Measurements from ENCODE around the gene NOP53. TPM values are rescaled to one million over a fixed set of nuclear protein-coding genes. Genes with fewer than 3 reads are reported as not detected.
A peak's percentile ranks its signal among the peaks of the same experiment; 100 is the strongest.

Gene NOP53
- total and polyA plus RNA-seq, 10 donors, result 280 to 858 (median 406) TPM

- peaks cover 0 to 5% (median 0%) of the 10 kb centered on the region in 8 donors for H3K9me3 ChIP-seq
- WGBS, 5 donors, result 58 to 71% (median 60%) methylated on average over 22 to 26 of the region's 26 CpGs
- H3K4me3 ChIP-seq, result peak overlapping the region in 1 of 8 donors; percentile 42
- TF ChIP-seq POLR2A (IDR thresholded peaks at IDR 0.05) (no peak), CTCF (IDR thresholded peaks at IDR 0.05 in 8 of 11, conservative IDR thresholded peaks at IDR 0.05 in 3 of 11) (no peak), POLR2AphosphoS5 (IDR thresholded peaks at IDR 0.05) (peak; percentile 57 to 75 (median 73))
- peaks cover 0 to 25% (median 0%) of the 10 kb centered on the region in 7 donors for H3K27me3 ChIP-seq (replicated peaks in 1 of 7)
- intact Hi-C loops (cut with DNase I; ENCODE audit: low total_unique reads), result loop anchor here (10.0 kb wide), 1 partner anchor 66 kb away; no protein-coding TSS in a partner anchor
- H3K27ac ChIP-seq, result peak overlapping the region in 7 of 8 donors; percentile 62 to 83 (median 75)
- H3K4me1 ChIP-seq, result peaks cover 7 to 74% (median 40%) of the 10 kb centered on the region in 6 donors
- peak; percentile 81 for DNase-seq
- peaks cover 0 to 21% (median 2%) of the 10 kb centered on the region in 6 donors for H3K36me3 ChIP-seq
Measured at GRCh38 chr19:47719047-47719859, 26.1 kb upstream of the NOP53 start.

GRCh38 chr19:47720669-47721422 lies 24.5 kb upstream of the NOP53 start:
- 87 to 93% (median 90%) methylated on average over 14 of the region's 14 CpGs for WGBS, 5 donors
- intact Hi-C loops (cut with DNase I; ENCODE audit: low total_unique reads), result no loop called here
- Histone ChIP-seq H3K4me1 (peaks cover 7 to 62% (median 35%) of the 10 kb centered on the region in 6 donors), H3K4me3 (no peak overlapping the region), H3K27me3 (replicated peaks in 1 of 7) (peaks cover 0 to 15% (median 0%) of the 10 kb centered on the region in 7 donors), H3K9me3 (no peaks in the 10 kb centered on the region), H3K36me3 (peaks cover 0 to 25% (median 4%) of the 10 kb centered on the region in 6 donors), H3K27ac (peak overlapping the region in 4 of 8 donors; percentile 75 to 83 (median 80))
- TF ChIP-seq POLR2AphosphoS5 (IDR thresholded peaks at IDR 0.05) (no peak), POLR2A (IDR thresholded peaks at IDR 0.05) (no peak), CTCF (IDR thresholded peaks at IDR 0.05 in 8 of 11, conservative IDR thresholded peaks at IDR 0.05 in 3 of 11) (no peak)
- no peak for DNase-seq

GRCh38 chr19:47723581-47723940 lies 21.8 kb upstream of the NOP53 start:
- no peak for DNase-seq
- peaks cover 0 to 29% (median 3%) of the 10 kb centered on the region in 6 donors for H3K36me3 ChIP-seq
- peaks cover 4 to 60% (median 27%) of the 10 kb centered on the region in 6 donors for H3K4me1 ChIP-seq
- H3K9me3 ChIP-seq, result no peaks in the 10 kb centered on the region
- TF ChIP-seq POLR2A (IDR thresholded peaks at IDR 0.05), result no peak
- TF ChIP-seq POLR2AphosphoS5 (IDR thresholded peaks at IDR 0.05), result no peak
- TF ChIP-seq CTCF (IDR thresholded peaks at IDR 0.05 in 8 of 11, conservative IDR thresholded peaks at IDR 0.05 in 3 of 11), result no peak
- intact Hi-C loops (cut with DNase I; ENCODE audit: low total_unique reads), result no loop called here
- H3K27me3 ChIP-seq (replicated peaks in 1 of 7), result peaks cover 0 to 16% (median 0%) of the 10 kb centered on the region in 7 donors
- peak overlapping the region in 1 of 8 donors; percentile 32 for H3K4me3 ChIP-seq
- peak overlapping the region in 1 of 8 donors; percentile 21 for H3K27ac ChIP-seq
- WGBS, 5 donors, result 18 to 38% (median 20%) methylated on average over 7 of the region's 7 CpGs

Measured in spleen (tissue), 11 donors.